Lower leg skin (tissue), 3 donors: ENCODE data around the gene ISOC2.

Experiments
- CTCF ChIP-seq, 3 donors: fragments of 450-650 bp; IDR thresholded peaks; one replicate each; pipeline ENCODE4 v1.5.1; 2016; ENCODE audit warnings: antibody characterized with exemption in 3 of 3, mild to moderate bottlenecking in 3 of 3, moderate library complexity in 2 of 3
- POLR2A ChIP-seq, 2 donors: fragments of 450-650 bp; IDR thresholded peaks; one replicate each; pipeline ENCODE4 v1.6.1; 2016 to 2017; ENCODE audit warnings: antibody characterized with exemption in 2 of 2, mild to moderate bottlenecking in 1 of 2, moderate library complexity in 1 of 2

GRCh38 chr19:55440411-55441105 is 20.9 kb downstream of the ISOC2 start:
- no peak for TF ChIP-seq CTCF (IDR thresholded peaks at IDR 0.05)
- TF ChIP-seq POLR2A (IDR thresholded peaks at IDR 0.05) = no peak
